Measurements from ENCODE around the gene SGTB.

DNA sequence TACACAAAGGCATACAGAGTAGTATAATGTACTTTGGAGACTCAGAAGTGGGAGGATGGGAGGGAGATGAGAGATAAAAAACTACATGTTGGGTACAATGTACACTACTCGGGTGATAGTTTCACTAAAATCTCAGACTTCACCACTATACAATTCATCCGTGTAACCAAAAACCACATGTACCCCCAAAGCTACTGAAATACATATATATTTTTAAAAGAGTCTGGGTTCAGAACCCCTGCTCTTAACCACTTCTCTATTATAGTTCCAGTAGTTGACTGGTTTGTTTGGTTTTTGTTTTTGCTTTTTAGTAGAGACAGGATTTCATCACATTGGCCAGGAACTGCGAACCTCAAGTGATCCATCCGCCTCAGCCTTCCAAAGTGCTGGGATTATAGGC, 22.6 kb downstream of the SGTB start:
- TF ChIP-seq, protein P1, sequence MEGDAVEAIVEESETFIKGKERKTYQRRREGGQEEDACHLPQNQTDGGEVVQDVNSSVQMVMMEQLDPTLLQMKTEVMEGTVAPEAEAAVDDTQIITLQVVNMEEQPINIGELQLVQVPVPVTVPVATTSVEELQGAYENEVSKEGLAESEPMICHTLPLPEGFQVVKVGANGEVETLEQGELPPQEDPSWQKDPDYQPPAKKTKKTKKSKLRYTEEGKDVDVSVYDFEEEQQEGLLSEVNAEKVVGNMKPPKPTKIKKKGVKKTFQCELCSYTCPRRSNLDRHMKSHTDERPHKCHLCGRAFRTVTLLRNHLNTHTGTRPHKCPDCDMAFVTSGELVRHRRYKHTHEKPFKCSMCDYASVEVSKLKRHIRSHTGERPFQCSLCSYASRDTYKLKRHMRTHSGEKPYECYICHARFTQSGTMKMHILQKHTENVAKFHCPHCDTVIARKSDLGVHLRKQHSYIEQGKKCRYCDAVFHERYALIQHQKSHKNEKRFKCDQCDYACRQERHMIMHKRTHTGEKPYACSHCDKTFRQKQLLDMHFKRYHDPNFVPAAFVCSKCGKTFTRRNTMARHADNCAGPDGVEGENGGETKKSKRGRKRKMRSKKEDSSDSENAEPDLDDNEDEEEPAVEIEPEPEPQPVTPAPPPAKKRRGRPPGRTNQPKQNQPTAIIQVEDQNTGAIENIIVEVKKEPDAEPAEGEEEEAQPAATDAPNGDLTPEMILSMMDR (IDR thresholded peaks at IDR 0.05; ENCODE audit: low read depth, low read length), result no peak
- no peak for TF ChIP-seq EZH2phosphoT487 (IDR thresholded peaks at IDR 0.05; ENCODE audit: low read depth)
